ENCODE data around the gene CPA5. TPM values are rescaled to one million over a fixed set of nuclear protein-coding genes. Genes with fewer than 3 reads are reported as not detected.
A peak's percentile ranks its signal among the peaks of the same experiment; 100 is the strongest.

CPA5 gene
- total and polyA plus RNA-seq, 10 of the 15 experiments (the other 5 are each of a cell fraction or from before 2014, with no cell fraction given): 0.06 to 0.52 (median 0.29) TPM; not detected in 2

GRCh38 chr7:130362251-130362816 lies 17.7 kb downstream of the CPA5 start:
- 60% methylated on average over 10 of the region's 10 CpGs for WGBS (ENCODE audit: insufficient coverage, insufficient replicate concordance, low lambda C conversion rate, missing lambda C conversion rate)
- Histone ChIP-seq H4K20me1 (ENCODE audit: control insufficient read depth, insufficient read depth) (no peaks in the 10 kb centered on the region), H3K79me2 (ENCODE audit: control insufficient read depth, insufficient read depth, low read length) (no peaks in the 10 kb centered on the region), H3K9ac (ENCODE audit: control insufficient read depth, insufficient read depth, low read length) (no peak overlapping the region), H3K27ac (ENCODE audit: control insufficient read depth, insufficient read depth) (no peak overlapping the region), H3K27me3 (replicated peaks in 1 of 2; ENCODE audit: control insufficient read depth in 2 of 2, insufficient read depth in 2 of 2, low read length in 1 of 2) (no peaks in the 10 kb centered on the region), H3K36me3 (ENCODE audit: control insufficient read depth in 2 of 2, insufficient read depth in 2 of 2, low read length in 1 of 2) (no peaks in the 10 kb centered on the region), H3K4me3 (no peak overlapping the region), H2AFZ (ENCODE audit: control insufficient read depth, low read depth, low read length) (no peak overlapping the region), H3K9me3 (replicated peaks; ENCODE audit: control insufficient read depth, insufficient read depth, low read length) (peaks cover 2% of the 10 kb centered on the region; the same call in 1 of the 3 replicates), H3K4me1 (ENCODE audit: control insufficient read depth, insufficient read depth, low read length) (peaks cover 13% of the 10 kb centered on the region), H3K4me2 (ENCODE audit: control insufficient read depth, insufficient read depth) (no peak overlapping the region)
- SMC1A ChIA-PET (ENCODE audit: uncharacterized antibody, unreplicated experiment): interaction anchor here (0.9 kb wide), 1 partner anchor 30 kb away, joined by 3 read pairs; no protein-coding TSS in a partner anchor
- intact Hi-C loops (cut with micrococcal nuclease; ENCODE audit: unreplicated experiment) (no loop called here), in situ Hi-C loops (cut with MboI) (no loop called here)
- no peak for TF ChIP-seq KAT2A (conservative IDR thresholded peaks at IDR 0.05; ENCODE audit: control insufficient read depth, low read depth, low read length)
- no peak for TF ChIP-seq RBBP5 (conservative IDR thresholded peaks at IDR 0.05)
- TF ChIP-seq CEBPB (IDR thresholded peaks at IDR 0.05; ENCODE audit: borderline replicate concordance in 1 of 2, low read depth in 2 of 2, low read length in 2 of 2): no peak
- ATAC-seq (no peak), FAIRE-seq (no peak), DNase-seq (ENCODE audit: low read depth, low spot score) (no peak)
- RAD21 ChIA-PET (ENCODE audit: unreplicated experiment): no interaction called here
- no TSS peak for BruUV-seq (replicated peaks)
- POLR2A ChIA-PET: no interaction called here
- CTCF ChIA-PET: no interaction called here

- ChIA-PET RAD21 (ENCODE audit: unreplicated experiment) (no interaction called here), POLR2A (interaction anchor here (0.5 kb wide), 1 partner anchor 176 kb away, joined by 3 read pairs; no protein-coding TSS in a partner anchor), SMC1A (ENCODE audit: uncharacterized antibody, unreplicated experiment) (interaction anchor here (0.7 kb wide), 1 partner anchor 228 kb away, joined by 3 read pairs; no protein-coding TSS in a partner anchor), CTCF (no interaction called here)
- in situ Hi-C loops (cut with MboI) (no loop called here), intact Hi-C loops (cut with micrococcal nuclease; ENCODE audit: unreplicated experiment) (no loop called here)
- H3K9ac ChIP-seq (ENCODE audit: control insufficient read depth, insufficient read depth, low read length): no peak overlapping the region
- no peaks in the 10 kb centered on the region for H3K36me3 ChIP-seq (ENCODE audit: control insufficient read depth in 2 of 2, insufficient read depth in 2 of 2, low read length in 1 of 2)
- no peak overlapping the region for H2AFZ ChIP-seq (ENCODE audit: control insufficient read depth, low read depth, low read length)
- no peaks in the 10 kb centered on the region for H3K27me3 ChIP-seq (replicated peaks in 1 of 2; ENCODE audit: control insufficient read depth in 2 of 2, insufficient read depth in 2 of 2, low read length in 1 of 2)
- peaks cover 2% of the 10 kb centered on the region; the same call in 1 of the 3 replicates for H3K9me3 ChIP-seq (replicated peaks; ENCODE audit: control insufficient read depth, insufficient read depth, low read length)
- H4K20me1 ChIP-seq (ENCODE audit: control insufficient read depth, insufficient read depth): no peaks in the 10 kb centered on the region
- H3K27ac ChIP-seq (ENCODE audit: control insufficient read depth, insufficient read depth): no peak overlapping the region
- peak; percentile 73 for FAIRE-seq
- BruUV-seq (replicated peaks): no TSS peak
- peak; percentile 51 for ATAC-seq
- no peak overlapping the region for H3K4me2 ChIP-seq (ENCODE audit: control insufficient read depth, insufficient read depth)
- H3K4me3 ChIP-seq: no peak overlapping the region
- no peak for DNase-seq (ENCODE audit: low read depth, low spot score)
- no peaks in the 10 kb centered on the region for H3K79me2 ChIP-seq (ENCODE audit: control insufficient read depth, insufficient read depth, low read length)
- 10% methylated on average over 8 of the region's 8 CpGs for WGBS (ENCODE audit: insufficient coverage, insufficient replicate concordance, low lambda C conversion rate, missing lambda C conversion rate)
- peaks cover 13% of the 10 kb centered on the region for H3K4me1 ChIP-seq (ENCODE audit: control insufficient read depth, insufficient read depth, low read length)
- TF ChIP-seq BCLAF1 (IDR thresholded peaks at IDR 0.05) (no peak), ASH2L (IDR thresholded peaks at IDR 0.05; ENCODE audit: borderline replicate concordance, low read depth) (no peak), GATAD2B (conservative IDR thresholded peaks at IDR 0.05; ENCODE audit: low read depth) (no peak), PAX5 (IDR thresholded peaks at IDR 0.05; ENCODE audit: borderline replicate concordance, low read depth, low read length) (no peak), RUNX3 (IDR thresholded peaks at IDR 0.05; ENCODE audit: low read length) (peak; percentile 70), BCL3 (IDR thresholded peaks at IDR 0.05; ENCODE audit: borderline replicate concordance, insufficient read depth, low read depth, low read length, poor library complexity, severe bottlenecking) (peak; percentile 79), BHLHE40 (IDR thresholded peaks at IDR 0.05; ENCODE audit: borderline replicate concordance in 1 of 2, low read depth in 2 of 2, low read length in 1 of 2) (peak in 1 of 2 experiments; percentile 10; a peak in 1 of 4 replicates), TCF12 (IDR thresholded peaks at IDR 0.05; ENCODE audit: low read depth, low read length) (0 out of 2 replicates have a peak, but pooled peaks have one; percentile 10)
These were observed 18.6 kb downstream of the CPA5 start for GRCh38 chr7:130363026-130363847.

Measured in GM12878 (cell line).